Measurements from ENCODE around the gene ASCL5. TPM values are rescaled to one million over a fixed set of nuclear protein-coding genes. Genes with fewer than 3 reads are reported as not detected.

Gene ASCL5
- total RNA-seq, 4 donors from 2014 or later: not detected

DNA sequence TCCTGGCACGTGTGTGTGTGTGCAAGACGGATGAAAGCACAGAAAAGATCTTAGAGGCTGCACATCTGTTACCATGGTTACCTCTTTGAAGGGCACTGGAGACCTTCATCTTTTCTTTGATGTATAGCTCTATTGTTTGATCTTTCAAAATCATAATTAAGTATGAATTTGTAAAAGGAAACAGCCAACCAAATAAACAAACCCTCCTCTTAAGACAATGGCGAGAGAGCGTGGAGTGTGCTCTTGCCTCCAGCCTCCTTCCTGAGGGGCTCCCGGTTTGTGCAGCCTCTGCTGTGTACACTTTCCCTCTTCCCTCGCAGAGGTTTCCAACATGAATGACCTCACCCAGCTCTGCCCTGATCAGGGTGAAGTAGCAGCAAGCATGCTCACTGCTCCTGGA, 42.7 kb downstream of the ASCL5 start:
- intact Hi-C loops (cut with DNase I; ENCODE audit: low total_unique reads): no loop called here
- H3K4me3 ChIP-seq (ENCODE audit: low read depth, poor library complexity, severe bottlenecking): no peak overlapping the region
- DNase-seq (ENCODE audit: low spot score in 2 of 2): no peak
- WGBS, 2 donors: 70 to 72% methylated on average over 6 of the region's 6 CpGs
- TF ChIP-seq CTCF (IDR thresholded peaks at IDR 0.05): no peak
- TF ChIP-seq POLR2A (IDR thresholded peaks at IDR 0.05): no peak

GRCh38 chr1:201083741-201084140, 43.2 kb downstream of the ASCL5 start:
- no peak overlapping the region for H3K4me3 ChIP-seq (ENCODE audit: low read depth, poor library complexity, severe bottlenecking)
- WGBS, 2 donors: 73 to 75% methylated on average over 3 of the region's 3 CpGs
- TF ChIP-seq POLR2A (IDR thresholded peaks at IDR 0.05) (no peak), CTCF (IDR thresholded peaks at IDR 0.05) (no peak)
- no peak for DNase-seq (ENCODE audit: low spot score in 2 of 2)
- intact Hi-C loops (cut with DNase I; ENCODE audit: low total_unique reads): no loop called here

- H3K4me3 ChIP-seq (ENCODE audit: low read depth, poor library complexity, severe bottlenecking): no peak overlapping the region
- DNase-seq (ENCODE audit: low spot score in 2 of 2): no peak
- 97 to 100% methylated on average over 3 of the region's 3 CpGs for WGBS, 2 donors
- TF ChIP-seq CTCF (IDR thresholded peaks at IDR 0.05): no peak
- TF ChIP-seq POLR2A (IDR thresholded peaks at IDR 0.05): no peak
- intact Hi-C loops (cut with DNase I; ENCODE audit: low total_unique reads): no loop called here
Measured at GRCh38 chr1:201080135-201080534, 46.8 kb downstream of the ASCL5 start.

GRCh38 chr1:201077736-201078135, 49.2 kb downstream of the ASCL5 start:
- 90% methylated on average over 17 of the region's 17 CpGs for WGBS, 2 donors
- no peak overlapping the region for H3K4me3 ChIP-seq (ENCODE audit: low read depth, poor library complexity, severe bottlenecking)
- TF ChIP-seq POLR2A (IDR thresholded peaks at IDR 0.05): no peak
- TF ChIP-seq CTCF (IDR thresholded peaks at IDR 0.05): no peak
- intact Hi-C loops (cut with DNase I; ENCODE audit: low total_unique reads): no loop called here
- DNase-seq (ENCODE audit: low spot score in 2 of 2): no peak

GRCh38 chr1:201077116-201077515, 49.9 kb downstream of the ASCL5 start:
- H3K4me3 ChIP-seq (ENCODE audit: low read depth, poor library complexity, severe bottlenecking): no peak overlapping the region
- no peak for TF ChIP-seq CTCF (IDR thresholded peaks at IDR 0.05)
- no peak for TF ChIP-seq POLR2A (IDR thresholded peaks at IDR 0.05)
- WGBS, 2 donors: 77 to 84% methylated on average over 7 of the region's 7 CpGs
- no peak for DNase-seq (ENCODE audit: low spot score in 2 of 2)
- intact Hi-C loops (cut with DNase I; ENCODE audit: low total_unique reads): no loop called here

DNA sequence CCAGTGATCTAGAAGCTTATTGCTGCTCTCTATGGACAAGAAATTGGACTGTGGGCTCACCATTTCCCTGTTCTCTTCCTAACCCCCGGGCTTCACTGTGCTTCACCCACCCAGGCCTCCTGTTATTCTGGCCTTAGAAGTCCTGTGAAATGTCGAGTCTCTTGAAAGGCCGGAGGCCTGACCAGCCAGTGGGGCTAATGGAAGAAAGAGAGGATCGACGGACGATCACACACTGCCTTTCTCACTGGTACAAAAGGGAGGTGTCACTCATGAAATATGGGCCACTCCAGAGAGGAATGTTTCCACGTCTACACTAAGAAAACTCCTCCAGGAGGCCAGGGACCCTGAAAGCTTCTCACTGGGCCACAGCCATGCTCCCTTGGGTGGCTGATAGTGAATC, 50.9 kb downstream of the ASCL5 start:
- intact Hi-C loops (cut with DNase I; ENCODE audit: low total_unique reads): no loop called here
- WGBS, 2 donors: 76 to 79% methylated on average over 7 of the region's 7 CpGs

More for the DNA sequence above, 50.9 kb downstream of the ASCL5 start:
- no peak overlapping the region for H3K4me3 ChIP-seq (ENCODE audit: low read depth, poor library complexity, severe bottlenecking)
- no peak for DNase-seq (ENCODE audit: low spot score in 2 of 2)
- TF ChIP-seq POLR2A (IDR thresholded peaks at IDR 0.05) (no peak), CTCF (IDR thresholded peaks at IDR 0.05) (no peak)
